HG03571 (cell line): ENCODE data around the gene SMAP2.
"Not testable (repeated sequence)": the region's sequence is repeated elsewhere in the genome, so short reads cannot be mapped to it uniquely, and the experiment has no call there.

Experiments used
- ATAC-seq: cut with Tn5 transposase; IDR thresholded peaks from one replicate; pipeline ENCODE4 v1.9.1; 2021; ENCODE audit not compliant: unreplicated experiment

The SMAP2 gene

GRCh38 chr1:40373323-40374283, at the start of gene SMAP2:
TSS of gene SMAP2 (plus strand) at chr1:40373727. CDS start at chr1:40374121, 394 bp downstream.
- ATAC-seq = peak; percentile 68

- ATAC-seq = not testable (repeated sequence)
These were observed 42.1 kb upstream of the SMAP2 start for GRCh38 chr1:40331403-40331802.

- ATAC-seq = no peak
These were observed 40.8 kb upstream of the SMAP2 start for GRCh38 chr1:40332695-40333094.

- ATAC-seq = no peak
These were observed 36.1 kb upstream of the SMAP2 start for GRCh38 chr1:40337443-40337842.

- no peak for ATAC-seq
These were observed 34.6 kb upstream of the SMAP2 start for GRCh38 chr1:40338745-40339419.

- no peak for ATAC-seq
These were observed 33.9 kb upstream of the SMAP2 start for GRCh38 chr1:40339420-40340323.

GRCh38 chr1:40341491-40342380, 31.8 kb upstream of the SMAP2 start:
- ATAC-seq = no peak

GRCh38 chr1:40342381-40342717, 31.2 kb upstream of the SMAP2 start:
- ATAC-seq = not testable (repeated sequence)

- ATAC-seq = no peak
These were observed 28.9 kb upstream of the SMAP2 start for GRCh38 chr1:40344597-40344996.

GRCh38 chr1:40350391-40350790, 23.1 kb upstream of the SMAP2 start:
- no peak for ATAC-seq

- ATAC-seq = no peak
These were observed 22.4 kb upstream of the SMAP2 start for GRCh38 chr1:40351124-40351523.

GRCh38 chr1:40352126-40352525, 21.4 kb upstream of the SMAP2 start:
- ATAC-seq = no peak

- no peak for ATAC-seq
These were observed 20.4 kb upstream of the SMAP2 start for GRCh38 chr1:40353082-40353481.

- no peak for ATAC-seq
These were observed 15.9 kb upstream of the SMAP2 start for GRCh38 chr1:40357625-40358024.

GRCh38 chr1:40360631-40361030, 12.9 kb upstream of the SMAP2 start:
- ATAC-seq = no peak

- ATAC-seq = no peak
These were observed 12.3 kb upstream of the SMAP2 start for GRCh38 chr1:40361201-40361600.

GRCh38 chr1:40361637-40362036, 11.9 kb upstream of the SMAP2 start:
- no peak for ATAC-seq

- ATAC-seq = no peak
These were observed 11.3 kb upstream of the SMAP2 start for GRCh38 chr1:40362199-40362598.

GRCh38 chr1:40362699-40363098, 10.8 kb upstream of the SMAP2 start:
- ATAC-seq = no peak

- ATAC-seq = peak; percentile 85
These were observed 9.8 kb upstream of the SMAP2 start for GRCh38 chr1:40363721-40364120.
